ENCODE measurements around the gene CEP170B.
"Not testable (repeated sequence)": the region's sequence is repeated elsewhere in the genome, so short reads cannot be mapped to it uniquely, and the experiment has no call there.

CEP170B gene

DNA sequence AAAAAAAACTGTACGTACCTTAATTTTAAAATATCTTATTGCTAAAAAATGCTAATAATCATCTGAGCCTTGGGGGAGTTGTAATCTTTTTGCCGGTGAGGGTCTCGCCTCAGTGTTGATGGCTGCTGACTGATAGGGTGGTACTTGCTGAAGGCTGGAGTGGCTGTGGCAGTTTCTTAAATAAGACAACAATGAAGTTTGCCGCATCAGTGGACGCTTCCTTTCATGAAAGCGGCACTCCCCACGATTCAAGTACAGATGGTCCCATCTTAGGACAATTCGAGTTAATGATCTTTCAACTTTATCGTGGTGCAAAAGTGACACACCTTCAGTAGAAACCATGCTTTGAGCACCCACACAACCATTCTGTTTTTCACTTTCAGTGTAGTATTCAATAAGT, 52.0 kb downstream of the CEP170B start:
- Histone ChIP-seq H3K9ac (ENCODE audit: insufficient read length) (no peak overlapping the region), H3K4me3 (no peak overlapping the region), H3K27ac (no peak overlapping the region), H3K9me3 (ENCODE audit: low read depth, low read length) (no peaks in the 10 kb centered on the region), H3K36me3 (ENCODE audit: insufficient read depth, low read length) (no peaks in the 10 kb centered on the region)
- TF ChIP-seq POLR2AphosphoS5 (IDR thresholded peaks at IDR 0.05; ENCODE audit: borderline replicate concordance, low read depth, low read length), result no peak
- no peak for TF ChIP-seq FOXP2 (optimal IDR thresholded peaks at IDR 0.05; ENCODE audit: control extremely low read depth, extremely low read length, insufficient read depth)
- TF ChIP-seq EZH2 (IDR thresholded peaks at IDR 0.05), result no peak
- no peak for DNase-seq (ENCODE audit: low read depth, low spot score)

DNA sequence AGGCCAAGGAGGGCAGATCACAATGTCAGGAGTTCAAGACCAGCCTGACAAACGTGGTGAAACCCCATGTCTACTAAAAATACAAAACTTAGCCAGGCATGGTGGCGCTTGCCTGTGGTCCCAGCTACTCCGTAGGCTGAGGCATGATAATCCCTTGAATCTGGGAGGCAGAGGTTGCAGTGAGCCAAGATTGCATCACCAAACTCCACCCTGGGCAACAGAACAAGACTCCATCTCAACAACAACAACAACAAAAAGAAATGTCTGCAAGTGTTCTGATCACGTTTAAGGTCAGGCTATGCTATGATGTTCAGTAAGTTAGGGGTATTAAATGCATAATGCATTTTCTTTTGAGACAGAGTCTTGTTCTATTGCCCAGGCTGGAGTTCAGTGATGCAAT, 52.9 kb downstream of the CEP170B start:
- Histone ChIP-seq H3K4me3 (no peak overlapping the region), H3K9ac (ENCODE audit: insufficient read length) (no peak overlapping the region), H3K36me3 (ENCODE audit: insufficient read depth, low read length) (no peaks in the 10 kb centered on the region), H3K9me3 (ENCODE audit: low read depth, low read length) (no peaks in the 10 kb centered on the region), H3K27ac (no peak overlapping the region)
- TF ChIP-seq EZH2 (IDR thresholded peaks at IDR 0.05), result no peak
- no peak for TF ChIP-seq FOXP2 (optimal IDR thresholded peaks at IDR 0.05; ENCODE audit: control extremely low read depth, extremely low read length, insufficient read depth)
- no peak for TF ChIP-seq POLR2AphosphoS5 (IDR thresholded peaks at IDR 0.05; ENCODE audit: borderline replicate concordance, low read depth, low read length)
- no peak for DNase-seq (ENCODE audit: low read depth, low spot score)

DNA sequence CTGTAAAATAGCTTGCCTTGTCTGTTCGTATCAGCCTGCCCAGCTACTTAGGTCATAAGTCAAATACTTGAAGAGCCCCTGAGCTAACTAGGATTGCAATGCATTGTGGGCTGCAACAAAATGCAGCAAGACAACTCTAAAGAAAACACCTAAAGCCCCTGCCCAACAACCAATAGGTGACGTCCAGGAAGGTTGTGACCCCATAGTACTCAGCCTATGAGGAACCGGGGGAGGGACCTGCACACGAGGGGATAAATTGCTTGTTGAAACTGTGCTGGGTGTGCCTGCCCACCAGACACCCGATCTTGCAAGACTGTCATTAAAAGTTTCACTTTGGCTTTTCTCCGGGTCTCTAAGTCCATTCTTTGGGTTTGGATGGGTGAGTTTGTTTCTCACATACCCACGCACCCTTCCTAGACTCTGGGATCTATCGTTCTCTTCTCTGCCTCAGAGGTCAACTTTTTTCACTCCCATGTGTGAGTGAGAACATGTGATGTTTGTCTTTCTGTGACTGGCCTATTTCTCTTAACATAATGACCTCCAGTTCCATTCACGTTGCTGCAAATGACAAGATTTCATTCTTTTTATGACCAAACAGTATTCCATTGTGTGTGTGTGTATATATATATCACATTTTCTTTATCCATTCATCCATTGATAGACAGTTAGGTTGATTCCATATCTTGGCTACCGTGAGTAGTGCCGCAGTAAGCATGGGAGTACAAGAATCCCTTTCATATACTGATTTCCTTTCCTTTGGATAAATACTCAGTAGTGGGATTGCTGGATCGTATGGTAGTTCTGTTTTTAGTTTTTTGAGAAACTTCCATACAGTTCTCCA, 54.3 kb downstream of the CEP170B start:
- H3K9me3 ChIP-seq (ENCODE audit: low read depth, low read length); H3K27ac ChIP-seq; H3K4me3 ChIP-seq; H3K36me3 ChIP-seq (ENCODE audit: insufficient read depth, low read length); DNase-seq (ENCODE audit: low read depth, low spot score); H3K9ac ChIP-seq (ENCODE audit: insufficient read length): not testable (repeated sequence)

DNA sequence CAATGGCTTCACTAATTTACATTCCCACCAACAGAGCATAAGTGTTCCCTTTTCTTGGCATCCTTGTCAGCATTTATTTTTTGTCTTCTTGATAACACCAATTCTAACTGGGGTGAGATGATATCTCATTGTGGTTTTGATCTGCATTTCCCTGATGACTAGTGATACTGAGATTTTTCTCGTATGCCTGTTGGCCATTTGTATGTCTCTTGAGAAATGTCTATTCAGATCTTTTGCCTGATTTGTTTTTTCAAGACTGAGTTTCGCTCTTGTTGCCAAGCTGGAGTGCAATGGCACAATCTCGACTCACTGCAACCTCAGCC, 54.9 kb downstream of the CEP170B start:
- no peak for TF ChIP-seq POLR2AphosphoS5 (IDR thresholded peaks at IDR 0.05; ENCODE audit: borderline replicate concordance, low read depth, low read length)
- no peak for TF ChIP-seq FOXP2 (optimal IDR thresholded peaks at IDR 0.05; ENCODE audit: control extremely low read depth, extremely low read length, insufficient read depth)
- TF ChIP-seq EZH2 (IDR thresholded peaks at IDR 0.05), result no peak
- no peak for DNase-seq (ENCODE audit: low read depth, low spot score)
- Histone ChIP-seq H3K9me3 (ENCODE audit: low read depth, low read length) (no peaks in the 10 kb centered on the region), H3K27ac (no peak overlapping the region), H3K9ac (ENCODE audit: insufficient read length) (no peak overlapping the region), H3K4me3 (no peak overlapping the region), H3K36me3 (ENCODE audit: insufficient read depth, low read length) (no peaks in the 10 kb centered on the region)

DNA sequence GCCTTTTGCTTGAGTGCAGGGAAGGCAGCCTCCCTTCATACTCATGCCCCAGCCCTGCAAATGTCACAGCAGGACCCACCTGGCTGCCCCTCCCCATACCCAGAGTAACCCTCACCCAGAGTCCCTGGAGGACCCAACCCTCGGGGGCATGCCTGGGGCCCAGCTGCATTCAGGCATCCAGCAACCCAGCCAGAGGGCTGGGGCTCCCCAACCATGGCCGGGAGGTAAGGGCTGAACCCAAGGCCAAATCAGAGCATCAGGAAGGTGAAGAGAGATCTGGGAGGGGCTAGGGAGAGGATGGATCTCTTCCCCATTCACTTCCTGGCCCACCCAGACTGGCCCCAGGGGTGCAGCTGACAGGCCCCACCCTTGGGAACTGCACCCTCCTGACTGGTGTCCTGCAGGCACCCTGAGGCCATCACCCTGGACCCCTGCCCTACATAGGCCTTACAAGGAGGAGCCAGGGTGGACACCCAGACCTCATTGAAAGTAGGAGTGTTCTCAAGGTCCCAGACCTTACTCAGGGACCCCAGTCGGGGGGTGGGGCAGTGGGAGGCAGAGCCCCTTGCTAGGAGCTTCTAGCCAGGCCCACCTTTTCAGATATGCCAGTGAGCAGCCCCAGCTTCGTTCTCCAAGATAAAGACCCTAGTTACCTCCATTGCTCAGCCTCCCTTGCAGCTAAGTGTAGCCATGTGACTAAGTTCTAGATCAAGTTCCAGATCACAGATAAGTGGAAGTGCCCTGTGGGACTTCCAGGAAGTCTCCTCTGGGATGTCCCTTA, 58.8 kb downstream of the CEP170B start:
- DNase-seq (ENCODE audit: low read depth, low spot score), result no peak
- Histone ChIP-seq H3K9ac (ENCODE audit: insufficient read length) (no peak overlapping the region), H3K9me3 (ENCODE audit: low read depth, low read length) (no peaks in the 10 kb centered on the region), H3K36me3 (ENCODE audit: insufficient read depth, low read length) (no peaks in the 10 kb centered on the region), H3K27ac (no peak overlapping the region), H3K4me3 (no peak overlapping the region)
- TF ChIP-seq EZH2 (IDR thresholded peaks at IDR 0.05) (no peak), POLR2AphosphoS5 (IDR thresholded peaks at IDR 0.05; ENCODE audit: borderline replicate concordance, low read depth, low read length) (no peak), FOXP2 (optimal IDR thresholded peaks at IDR 0.05; ENCODE audit: control extremely low read depth, extremely low read length, insufficient read depth) (no peak)

- Histone ChIP-seq H3K27ac (no peak within 1 kb of the TSS), H3K36me3 (ENCODE audit: insufficient read depth, low read length) (no peaks in the 10 kb centered on the region), H3K9me3 (ENCODE audit: low read depth, low read length) (no peaks in the 10 kb centered on the region), H3K4me3 (no peak within 1 kb of the TSS), H3K9ac (ENCODE audit: insufficient read length) (no peak within 1 kb of the TSS)
- no peak for TF ChIP-seq EZH2 (IDR thresholded peaks at IDR 0.05)
- TF ChIP-seq POLR2AphosphoS5 (IDR thresholded peaks at IDR 0.05; ENCODE audit: borderline replicate concordance, low read depth, low read length), result no peak
- TF ChIP-seq FOXP2 (optimal IDR thresholded peaks at IDR 0.05; ENCODE audit: control extremely low read depth, extremely low read length, insufficient read depth), result no peak
- DNase-seq (ENCODE audit: low read depth, low spot score), result no peak
Observed at GRCh38 chr14:104924421-104925213, 59.5 kb downstream of the CEP170B start, which contains the start of gene PLD4. Gene PLD4 (plus strand): TSS chr14:104924879. CDS start chr14:104927141, 2,262 bp downstream.

- no peaks in the 10 kb centered on the region for H3K9me3 ChIP-seq (ENCODE audit: low read depth, low read length)
- no peaks in the 10 kb centered on the region for H3K36me3 ChIP-seq (ENCODE audit: insufficient read depth, low read length)
- H3K9ac ChIP-seq (ENCODE audit: insufficient read length), result no peak overlapping the region
- no peak overlapping the region for H3K4me3 ChIP-seq
- TF ChIP-seq EZH2 (IDR thresholded peaks at IDR 0.05), result no peak
- no peak for DNase-seq (ENCODE audit: low read depth, low spot score)
- H3K27ac ChIP-seq, result no peak overlapping the region
Observed at GRCh38 chr14:104925214-104925854, 60.3 kb downstream of the CEP170B start.
